HG03378 (cell line): ENCODE measurements around the gene CFAP69.
"Not testable (repeated sequence)": the region's sequence is repeated elsewhere in the genome, so short reads cannot be mapped to it uniquely, and the experiment has no call there.

Experiments
- ATAC-seq: cut with Tn5 transposase; IDR thresholded peaks from one replicate; pipeline ENCODE4 v1.9.1; 2021; ENCODE audit warnings: mild to moderate bottlenecking, moderate library complexity; ENCODE audit not compliant: unreplicated experiment

Gene CFAP69

DNA sequence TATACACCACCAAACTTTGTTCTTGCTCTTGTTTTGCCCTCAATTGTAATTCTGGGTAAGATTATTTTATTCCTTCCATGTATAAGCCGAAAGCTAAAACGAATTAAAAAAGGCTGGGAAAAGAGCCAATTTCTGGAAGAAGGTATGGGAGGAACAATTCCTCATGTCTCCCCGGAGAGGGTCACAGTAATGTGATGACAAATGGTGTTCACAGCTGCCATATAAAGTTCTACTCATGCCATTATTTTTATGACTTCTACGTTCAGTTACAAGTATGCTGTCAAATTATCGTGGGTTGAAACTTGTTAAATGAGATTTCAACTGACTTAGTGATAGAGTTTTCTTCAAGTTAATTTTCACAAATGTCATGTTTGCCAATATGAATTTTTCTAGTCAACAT lies 12.5 kb upstream of the CFAP69 start:
- no peak for ATAC-seq

DNA sequence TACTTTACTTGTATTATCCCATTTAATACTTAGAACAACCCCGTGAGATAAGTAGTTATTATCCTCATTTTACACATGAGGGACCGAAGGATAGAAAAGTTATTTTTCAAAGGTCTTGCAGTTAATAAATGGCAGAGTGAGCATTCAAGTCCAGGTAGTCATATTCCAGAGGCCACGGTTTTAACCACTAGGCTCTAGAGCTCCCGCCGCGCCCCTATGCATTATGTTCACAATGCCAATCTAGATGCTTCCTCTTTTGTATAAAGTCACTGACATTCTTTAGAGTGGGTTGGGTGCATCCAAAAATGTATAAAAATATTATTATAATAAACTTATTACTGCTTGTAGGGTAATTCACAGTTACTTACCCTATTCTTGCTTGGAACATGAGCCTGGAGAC lies 11.4 kb upstream of the CFAP69 start:
- ATAC-seq: no peak

DNA sequence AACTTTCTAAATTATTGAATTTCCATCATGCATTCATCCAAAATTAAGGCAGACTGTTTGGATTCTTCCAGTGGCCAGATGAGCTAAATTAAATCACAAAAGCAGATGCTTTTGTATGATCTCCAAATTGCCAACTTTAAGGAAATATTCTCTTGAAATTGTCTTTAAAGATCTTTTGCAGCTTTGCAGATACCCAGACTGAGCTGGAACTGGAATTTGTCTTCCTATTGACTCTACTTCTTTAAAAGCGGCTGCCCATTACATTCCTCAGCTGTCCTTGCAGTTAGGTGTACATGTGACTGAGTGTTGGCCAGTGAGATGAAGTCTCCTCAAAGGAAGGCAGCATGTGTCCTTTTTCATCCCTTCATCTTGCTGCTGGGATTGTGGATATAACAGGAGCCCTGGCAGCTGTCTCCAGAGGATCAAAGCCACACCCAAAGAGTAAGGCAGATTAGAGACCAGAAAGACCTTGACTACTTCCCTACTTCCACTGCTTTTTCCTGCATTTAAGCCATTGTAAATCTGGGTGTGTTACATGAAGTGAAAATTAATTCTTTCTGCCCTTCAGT lies 8.2 kb upstream of the CFAP69 start:
- no peak for ATAC-seq

DNA sequence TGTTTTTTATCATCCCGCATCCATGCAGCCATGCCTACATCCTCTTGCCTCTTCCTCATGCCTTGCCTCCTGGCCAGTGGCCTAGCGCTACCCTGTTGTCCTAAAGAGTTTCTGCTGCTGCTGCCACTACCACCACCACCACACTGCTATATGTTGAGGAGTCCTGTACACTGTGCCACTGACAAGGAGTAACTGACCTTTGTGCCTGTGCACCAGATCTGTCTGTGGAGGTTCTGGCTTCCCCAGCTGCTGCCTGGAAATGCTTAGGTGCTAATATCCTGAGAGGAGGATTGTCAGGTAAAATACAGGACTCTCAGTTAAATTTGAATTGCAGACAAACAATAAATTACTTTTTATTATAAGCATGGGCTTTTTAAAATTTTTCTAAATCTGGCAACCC lies 7.0 kb upstream of the CFAP69 start:
- ATAC-seq: no peak

DNA sequence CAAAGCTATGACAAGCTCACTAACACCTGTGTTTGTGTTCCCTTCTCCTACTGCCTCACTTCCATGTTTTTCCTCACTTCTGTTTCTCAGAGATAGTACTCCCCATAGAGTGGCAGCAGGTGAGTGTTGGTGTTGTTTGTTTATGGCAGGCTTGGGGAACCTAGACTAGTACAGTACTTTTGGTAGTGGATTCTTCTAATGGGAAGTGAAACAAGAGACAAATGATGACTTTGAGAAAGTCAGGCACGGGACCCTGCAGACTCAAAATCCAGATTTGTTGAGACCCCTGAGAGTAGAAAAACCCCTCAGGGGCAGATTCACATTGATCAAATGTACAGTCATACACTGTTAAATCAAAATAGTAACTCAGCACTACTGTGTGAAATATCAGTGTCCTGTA lies 6.4 kb upstream of the CFAP69 start:
- no peak for ATAC-seq

DNA sequence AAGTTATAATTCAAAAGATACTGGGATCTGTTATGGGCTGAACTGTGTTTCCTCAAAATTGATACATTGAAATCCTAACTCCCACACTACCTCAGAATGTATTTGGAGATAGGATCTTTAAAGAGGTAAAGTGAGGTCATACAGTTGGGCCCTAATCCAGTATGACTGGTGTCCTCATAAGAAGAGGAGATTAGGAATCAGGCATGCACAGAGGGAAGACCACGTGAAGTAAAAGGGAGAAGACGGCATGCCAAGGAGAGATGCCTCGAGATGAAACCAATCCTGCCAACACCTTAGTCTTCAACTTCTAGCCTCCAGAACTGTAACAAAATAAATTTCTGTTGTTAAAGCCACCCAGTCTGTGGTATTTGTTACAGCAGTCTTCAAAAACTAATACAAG lies 5.9 kb upstream of the CFAP69 start:
- ATAC-seq: no peak

DNA sequence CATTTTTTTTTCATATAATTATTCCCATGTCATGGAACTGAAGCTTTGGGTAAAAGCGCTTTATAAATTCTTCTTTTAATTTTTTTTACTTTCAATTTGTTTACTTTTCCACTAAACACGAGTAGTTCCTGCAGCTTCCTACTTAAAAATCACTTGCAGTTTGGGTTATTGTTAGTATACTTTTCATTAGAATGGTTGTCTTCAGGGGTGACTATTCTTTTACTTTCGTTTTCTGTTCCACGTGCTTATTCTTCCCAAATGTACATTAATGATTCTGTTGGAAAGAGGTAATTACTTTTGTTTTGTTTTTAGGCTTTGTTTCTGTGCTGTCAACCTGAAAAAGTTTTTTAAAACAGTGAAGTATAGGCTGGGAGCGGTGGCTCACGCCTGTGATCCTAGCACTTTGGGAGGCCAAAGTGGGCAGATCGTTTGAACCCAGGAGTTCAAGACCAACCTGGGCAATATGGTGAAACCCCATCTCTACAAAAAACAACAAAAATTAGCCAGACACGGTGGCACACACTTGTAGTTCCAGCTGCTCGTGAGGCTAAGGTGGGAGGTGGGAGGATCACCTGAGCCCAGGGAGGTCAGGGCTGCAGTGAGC lies 5.2 kb upstream of the CFAP69 start:
- no peak for ATAC-seq

DNA sequence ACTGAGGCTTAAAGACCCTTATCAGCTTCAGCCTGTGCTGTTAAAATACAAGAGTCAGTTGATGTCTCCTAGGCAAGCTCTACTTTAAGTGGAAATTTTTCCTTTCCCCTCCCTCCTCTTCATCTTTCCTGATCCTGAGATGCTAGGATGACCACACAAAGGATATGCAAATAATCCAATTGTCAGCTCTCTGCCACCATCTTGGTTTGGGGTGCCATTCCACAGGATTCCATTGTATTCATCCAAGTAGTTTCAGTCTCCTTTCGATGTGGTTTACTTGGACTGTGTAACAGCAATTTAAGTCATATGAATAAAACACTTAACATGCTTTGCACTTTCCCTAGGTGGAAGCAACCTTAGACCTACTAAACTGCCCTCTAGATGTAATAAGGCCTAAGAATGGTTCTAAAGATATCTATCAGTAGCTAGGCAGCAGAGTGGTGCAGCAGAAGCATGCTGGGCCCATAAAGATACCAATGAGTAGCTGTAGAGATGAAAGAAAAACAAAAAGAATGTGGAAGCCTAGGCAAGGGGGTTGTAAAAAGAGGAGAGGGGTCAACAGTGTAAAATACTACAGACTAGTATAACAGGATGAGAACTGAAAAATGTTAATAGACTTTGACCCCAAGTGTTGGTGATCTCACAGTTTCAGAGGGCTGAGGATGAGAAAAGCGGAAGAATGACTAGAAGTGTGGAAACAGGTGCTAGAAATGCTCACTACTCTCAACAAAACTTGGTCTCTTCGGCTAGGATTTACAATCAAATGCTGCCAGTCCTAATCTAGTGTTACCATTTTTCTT lies 2.4 kb upstream of the CFAP69 start:
- peak; percentile 31 for ATAC-seq

DNA sequence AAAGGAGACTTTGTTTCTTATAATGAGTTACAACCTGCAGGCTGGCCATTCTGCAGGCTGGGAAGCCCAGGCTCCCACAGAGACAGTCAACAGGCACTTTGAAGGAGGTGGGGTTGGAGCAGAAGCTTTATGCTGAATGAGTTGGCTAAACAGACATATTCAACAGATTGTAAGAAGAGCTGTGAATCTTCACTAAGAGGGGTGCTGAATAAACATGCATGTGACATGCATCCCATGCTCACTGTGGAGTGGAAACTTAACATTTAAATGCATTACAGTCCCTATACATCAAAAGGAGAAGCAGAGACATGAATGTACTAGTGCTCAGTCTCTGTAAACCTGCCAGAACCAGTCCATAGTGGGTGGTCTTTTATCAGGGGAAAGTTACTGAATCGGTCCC lies 1.4 kb upstream of the CFAP69 start:
- ATAC-seq: no peak

DNA sequence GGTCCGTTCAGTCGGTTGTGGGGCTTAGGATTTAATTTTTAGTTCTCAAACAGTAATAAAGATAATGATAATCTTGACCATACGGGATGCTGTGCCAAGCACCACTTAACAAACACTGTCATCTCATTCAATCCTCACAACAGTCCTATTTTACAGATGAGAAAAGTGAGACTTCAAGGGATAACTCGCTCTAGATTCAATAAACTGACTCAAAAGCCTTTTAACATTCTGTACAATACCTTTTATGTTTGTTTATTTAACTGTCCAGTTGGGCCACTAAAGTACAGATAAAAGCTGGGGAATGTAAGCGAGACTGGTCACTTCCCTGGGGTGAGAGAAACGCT lies 437 bp upstream of the CFAP69 start:
- no peak for ATAC-seq

DNA sequence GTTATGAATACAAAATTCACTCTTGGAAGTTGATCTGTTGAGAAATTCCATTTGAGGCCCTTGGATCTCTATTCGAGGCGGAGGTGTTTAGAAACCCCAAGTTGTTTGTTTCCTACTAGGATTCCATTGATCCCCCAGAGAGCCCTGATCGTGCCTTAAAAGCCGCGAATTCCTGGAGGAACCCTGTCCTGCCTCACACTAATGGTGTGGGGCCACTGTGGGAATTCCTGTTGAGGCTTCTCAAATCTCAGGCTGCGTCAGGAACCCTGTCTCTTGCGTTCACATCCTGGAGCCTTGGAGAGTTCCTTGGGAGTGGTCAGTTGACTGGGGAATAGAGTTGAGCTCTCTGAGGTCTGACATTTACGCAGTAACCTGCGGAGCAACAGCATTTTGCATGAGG lies 1.2 kb downstream of the CFAP69 start:
- ATAC-seq: no peak

DNA sequence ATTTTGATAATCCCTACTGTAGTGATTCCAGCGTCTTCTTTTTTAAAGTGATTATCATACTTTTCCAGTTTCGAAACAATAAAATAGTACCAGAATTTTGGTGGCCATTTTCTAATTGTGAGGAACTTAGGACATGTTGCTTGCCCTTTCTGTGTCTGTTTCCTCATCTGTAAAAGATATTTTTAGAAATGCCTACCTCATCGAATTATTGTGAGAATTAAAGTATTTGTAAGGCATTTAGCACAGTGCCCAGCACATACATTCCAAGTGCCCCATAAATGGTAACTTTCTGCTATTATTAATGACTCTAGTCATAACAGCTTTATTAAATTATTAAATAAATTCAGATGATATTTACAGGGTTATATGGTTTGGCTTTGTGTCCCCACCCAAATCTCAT lies 3.7 kb downstream of the CFAP69 start:
- no peak for ATAC-seq

DNA sequence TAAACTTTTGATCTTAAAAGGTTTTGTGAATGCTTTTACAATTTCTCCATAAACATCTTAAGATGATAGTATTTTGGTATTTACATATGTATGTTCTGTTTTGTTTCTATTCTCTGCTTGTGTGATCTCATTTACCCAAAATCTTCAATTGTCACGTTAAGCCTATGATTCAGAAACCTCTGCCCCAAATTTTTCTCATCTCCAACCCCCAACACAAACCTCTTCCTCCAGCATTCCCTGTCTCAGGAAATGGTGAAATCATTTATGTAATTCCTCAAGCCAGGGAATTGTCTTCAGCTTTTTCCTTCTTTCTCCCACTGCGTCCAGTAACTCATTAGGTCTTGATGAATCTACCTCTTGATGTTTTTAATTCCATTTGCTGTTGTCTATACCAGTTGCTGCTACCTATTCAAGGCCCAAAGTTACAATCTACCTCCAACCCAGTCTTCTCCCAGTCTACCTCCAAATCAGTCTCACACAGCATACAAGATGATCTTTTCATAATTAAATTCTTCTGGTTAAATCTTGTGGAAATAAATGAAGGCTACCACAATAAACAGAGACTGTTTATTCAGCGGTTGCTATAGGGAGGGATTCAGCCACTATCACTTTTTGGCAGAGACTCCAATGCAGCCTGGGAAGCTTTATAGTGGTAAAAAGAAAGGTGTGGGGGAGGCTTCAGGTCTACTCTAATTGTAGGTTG lies 5.8 kb downstream of the CFAP69 start:
- ATAC-seq: no peak

DNA sequence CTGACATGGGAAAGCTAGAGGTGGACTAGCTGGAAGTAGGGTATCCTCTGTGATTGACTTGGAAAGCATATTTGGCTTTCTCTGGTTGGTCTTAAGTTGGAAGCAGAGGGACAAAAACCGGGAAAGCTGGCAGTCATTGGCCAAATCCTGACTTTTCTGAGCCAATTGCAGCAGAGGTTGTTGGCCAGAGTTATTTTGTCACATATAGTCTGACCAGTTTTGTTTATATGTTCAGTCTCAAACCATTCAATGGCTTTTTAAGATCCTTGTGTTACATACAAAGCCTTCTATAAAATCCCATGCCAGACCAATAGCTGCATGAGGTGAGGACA lies 6.3 kb downstream of the CFAP69 start:
- no peak for ATAC-seq

DNA sequence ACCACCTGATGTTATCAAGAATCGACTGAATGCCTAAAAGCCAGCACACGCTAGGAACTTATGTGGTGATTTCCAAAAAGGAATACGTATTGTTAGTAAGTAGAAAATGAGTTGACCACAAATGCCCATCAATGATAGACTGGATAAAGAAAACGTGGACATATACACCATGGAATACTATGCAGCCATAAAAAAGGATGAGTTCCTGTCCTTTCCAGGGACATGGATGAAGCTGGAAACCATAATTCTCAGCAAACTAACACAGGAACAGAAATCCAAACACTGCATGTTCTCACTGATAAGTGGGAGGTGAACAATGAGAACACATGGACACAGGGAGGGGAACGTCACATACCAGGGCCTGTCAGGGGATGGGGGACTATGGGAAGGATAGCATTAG lies 11.0 kb downstream of the CFAP69 start:
- not testable (repeated sequence) for ATAC-seq

DNA sequence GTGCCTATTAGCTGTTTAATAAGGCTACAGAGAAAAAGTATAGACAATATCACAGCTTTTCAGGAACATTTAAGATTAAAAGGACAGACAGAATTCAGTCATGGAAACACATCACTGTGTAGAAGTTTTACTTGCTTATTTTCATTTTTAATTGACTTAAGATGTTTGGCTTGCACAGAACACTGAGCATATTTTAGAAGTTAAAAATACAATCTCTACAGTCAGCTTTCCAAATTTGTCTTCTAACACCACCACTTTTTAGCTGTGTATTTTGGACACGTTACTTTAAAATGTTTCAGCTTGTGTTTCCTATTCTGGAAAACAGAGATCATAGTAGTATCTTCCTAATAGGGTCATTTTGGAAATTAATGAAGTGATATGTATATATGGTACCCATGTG lies 11.8 kb downstream of the CFAP69 start:
- no peak for ATAC-seq

DNA sequence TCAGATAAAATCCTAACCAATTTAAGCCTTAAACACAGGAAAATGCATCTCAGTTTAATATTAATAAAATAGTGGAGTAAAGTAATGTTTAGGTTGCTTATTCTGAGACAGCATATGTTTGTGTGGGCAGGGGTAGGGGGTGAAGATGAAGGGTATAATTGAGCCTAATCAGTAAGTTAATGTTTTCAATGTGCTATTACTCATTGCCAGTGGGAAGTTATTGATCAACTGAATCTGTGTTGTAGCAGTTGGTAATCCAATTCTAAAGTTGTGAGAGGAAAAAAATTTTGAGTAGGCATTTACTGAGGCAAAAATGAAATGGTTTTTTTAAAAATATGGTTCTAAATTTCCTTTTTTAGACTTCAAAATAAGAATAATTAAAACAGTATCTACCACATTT lies 16.5 kb downstream of the CFAP69 start:
- no peak for ATAC-seq

DNA sequence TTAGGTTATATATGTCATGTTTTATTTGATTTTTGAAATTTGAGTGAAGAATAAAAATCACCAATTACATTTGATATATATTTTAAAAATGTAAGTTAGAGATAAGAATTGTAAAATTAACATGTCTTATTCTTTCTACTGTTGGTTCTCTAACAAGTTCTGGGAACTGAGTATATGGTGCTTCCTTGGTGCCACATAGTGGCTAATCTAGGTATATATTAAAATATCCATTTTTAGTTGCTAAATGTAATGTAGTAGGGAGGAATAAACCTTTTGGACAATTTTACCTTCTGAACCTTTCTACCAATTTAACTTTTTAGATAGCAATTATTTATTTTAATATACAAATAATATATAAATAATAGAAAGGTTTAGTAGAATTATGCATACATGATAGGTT lies 17.5 kb downstream of the CFAP69 start:
- ATAC-seq: peak; percentile 90

DNA sequence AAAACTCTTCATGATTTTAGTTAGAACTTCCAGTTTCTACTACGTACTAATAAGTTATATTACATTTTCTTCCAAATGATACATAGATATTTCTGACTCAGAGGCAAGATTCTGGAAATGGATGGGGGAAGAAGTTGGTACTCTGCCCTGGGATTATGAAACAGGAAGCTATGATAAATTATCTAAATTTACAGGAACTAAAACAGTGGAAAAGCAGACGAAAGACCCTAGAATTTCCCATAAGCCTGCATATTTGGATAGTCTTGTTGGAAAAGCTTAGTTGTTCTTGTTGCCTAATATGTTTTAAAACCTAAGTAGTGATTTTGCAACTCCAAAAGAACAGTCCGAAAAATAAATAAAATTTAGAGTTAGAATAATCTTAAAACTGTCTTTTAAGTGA lies 21.8 kb downstream of the CFAP69 start:
- ATAC-seq: no peak

DNA sequence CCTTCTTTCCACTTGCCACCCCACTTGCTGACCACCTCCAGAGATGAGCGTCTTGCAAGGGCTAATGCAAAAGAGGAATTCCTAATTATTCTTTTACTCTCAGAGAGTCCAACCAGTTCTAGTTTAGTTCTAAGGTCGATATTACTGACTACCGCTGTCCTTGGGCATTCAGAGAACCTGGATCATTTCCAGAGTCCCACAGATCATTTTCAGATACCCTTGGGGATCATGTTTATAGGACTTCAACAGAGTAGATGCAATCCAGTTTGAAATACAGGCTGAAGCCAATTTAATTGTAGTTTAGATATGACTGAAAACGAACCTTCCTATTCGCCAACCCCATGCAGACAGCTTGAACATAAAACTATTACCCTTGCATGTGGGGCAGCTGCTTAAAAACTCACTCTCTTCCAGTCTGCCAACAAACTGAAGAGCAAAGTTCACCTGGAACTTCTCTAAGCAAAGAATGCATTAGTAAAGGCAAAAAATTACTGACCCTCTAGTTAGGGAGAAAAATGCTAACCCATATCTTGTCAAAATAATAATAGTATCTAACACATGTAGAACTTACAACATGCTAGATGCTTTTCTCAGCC lies 22.4 kb downstream of the CFAP69 start:
- ATAC-seq: no peak

DNA sequence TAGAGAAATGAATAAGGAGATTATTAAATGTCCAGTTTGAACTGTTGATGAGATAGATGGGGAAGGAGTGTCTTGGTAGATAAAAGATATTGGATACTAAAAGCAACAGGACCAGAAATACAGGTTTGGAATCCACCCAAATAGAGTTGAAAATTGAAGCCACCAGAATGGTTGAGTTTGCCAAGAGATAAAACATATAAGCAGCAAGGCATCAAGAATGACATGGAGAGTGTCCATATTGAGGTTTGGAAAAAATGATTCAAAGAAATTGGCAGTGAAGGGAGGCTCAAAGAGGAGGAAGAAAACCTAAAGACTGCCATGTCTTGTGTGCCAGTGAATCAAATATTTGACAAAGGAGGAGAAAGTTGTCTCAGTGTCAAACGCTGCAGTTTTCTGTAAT lies 24.2 kb downstream of the CFAP69 start:
- ATAC-seq: no peak
